Tibial artery (tissue), 4 donors: Measurements from ENCODE around the gene ITSN1.

Source experiments
- DNase-seq, 2 donors: peaks; one replicate each; pipeline ENCODE4 v3.0.0-alpha.2; 2019
- H3K27ac ChIP-seq, 2 donors: fragments of 200-600 bp; sonication (generic) in 1 of 2; 1 replicate in 1 of 2; 2 replicates in 1 of 2; pipeline ENCODE4 v1.5.1; 2018 to 2019; ENCODE audit warnings: mild to moderate bottlenecking in 1 of 2
- H3K27me3 ChIP-seq, 2 donors: fragments of 200-600 bp; sonication (generic) in 1 of 2; one replicate each; pipeline versions ENCODE4 v1.5.1 to v1.6.0; 2016 to 2019
- H3K36me3 ChIP-seq, 3 donors: fragments of 200-600 bp; sonication (generic) in 2 of 3; one replicate each; pipeline ENCODE4 v1.5.1; 2016 to 2019; ENCODE audit warnings: mild to moderate bottlenecking in 2 of 3
- H3K4me1 ChIP-seq, 4 donors: fragments of 200-600 bp; sonication (generic) in 2 of 4; 1 replicate in 3 of 4; 2 replicates in 1 of 4; pipeline ENCODE4 v1.5.1; 2016 to 2019
- H3K4me3 ChIP-seq, 2 donors: fragments of 200-600 bp; sonication (generic) in 1 of 2; 1 replicate in 1 of 2; 2 replicates in 1 of 2; pipeline ENCODE4 v1.5.1; 2018 to 2019; ENCODE audit warnings: mild to moderate bottlenecking in 2 of 2
- H3K9me3 ChIP-seq, 3 donors: fragments of 200-600 bp; sonication (generic) in 1 of 3; one replicate each; pipeline ENCODE4 v1.5.1; 2016 to 2019
- intact Hi-C: fragments of 100-400 bp; cut with DNase I; formaldehyde crosslinking; loops from one replicate; pipeline ENCODE4 v1.15.0; 2023; ENCODE audit warnings: low total_unique reads
- TF ChIP-seq, protein P1 (sequence below), 2 experiments: fragments of 200-600 bp in 1 of 2; fragments of 450-650 bp in 1 of 2; IDR thresholded peaks; one replicate each; pipeline ENCODE4 v1.5.1; 2017 to 2019; ENCODE audit warnings: antibody characterized with exemption in 2 of 2, mild to moderate bottlenecking in 1 of 2, moderate library complexity in 1 of 2

ITSN1 gene

DNA sequence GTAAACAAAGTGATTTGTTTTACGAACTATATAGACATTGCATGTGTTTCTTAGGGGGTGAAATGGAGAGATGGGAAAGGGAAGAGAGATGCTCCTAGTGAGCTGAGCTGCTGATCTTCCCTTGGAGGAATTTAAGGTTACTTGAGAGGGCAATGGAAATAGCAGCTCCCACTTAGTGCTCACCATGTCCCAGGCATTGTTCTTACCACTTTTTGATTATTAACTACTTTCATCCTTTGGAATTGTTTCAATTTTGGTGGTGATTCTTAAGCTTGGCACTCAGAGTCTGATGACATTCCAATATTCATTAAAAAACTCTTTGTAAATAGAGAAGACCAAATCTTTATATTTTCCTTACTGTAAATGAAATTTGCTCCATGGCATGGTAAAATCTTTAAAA, 124.9 kb downstream of the ITSN1 start:
- Histone ChIP-seq H3K4me3 (no peak overlapping the region), H3K36me3 (peaks cover 30 to 48% (median 34%) of the 10 kb centered on the region in 3 donors), H3K9me3 (no peaks in the 10 kb centered on the region), H3K27ac (no peak overlapping the region), H3K4me1 (peaks cover 0 to 15% (median 2%) of the 10 kb centered on the region in 4 donors), H3K27me3 (no peaks in the 10 kb centered on the region)
- TF ChIP-seq, protein P1, sequence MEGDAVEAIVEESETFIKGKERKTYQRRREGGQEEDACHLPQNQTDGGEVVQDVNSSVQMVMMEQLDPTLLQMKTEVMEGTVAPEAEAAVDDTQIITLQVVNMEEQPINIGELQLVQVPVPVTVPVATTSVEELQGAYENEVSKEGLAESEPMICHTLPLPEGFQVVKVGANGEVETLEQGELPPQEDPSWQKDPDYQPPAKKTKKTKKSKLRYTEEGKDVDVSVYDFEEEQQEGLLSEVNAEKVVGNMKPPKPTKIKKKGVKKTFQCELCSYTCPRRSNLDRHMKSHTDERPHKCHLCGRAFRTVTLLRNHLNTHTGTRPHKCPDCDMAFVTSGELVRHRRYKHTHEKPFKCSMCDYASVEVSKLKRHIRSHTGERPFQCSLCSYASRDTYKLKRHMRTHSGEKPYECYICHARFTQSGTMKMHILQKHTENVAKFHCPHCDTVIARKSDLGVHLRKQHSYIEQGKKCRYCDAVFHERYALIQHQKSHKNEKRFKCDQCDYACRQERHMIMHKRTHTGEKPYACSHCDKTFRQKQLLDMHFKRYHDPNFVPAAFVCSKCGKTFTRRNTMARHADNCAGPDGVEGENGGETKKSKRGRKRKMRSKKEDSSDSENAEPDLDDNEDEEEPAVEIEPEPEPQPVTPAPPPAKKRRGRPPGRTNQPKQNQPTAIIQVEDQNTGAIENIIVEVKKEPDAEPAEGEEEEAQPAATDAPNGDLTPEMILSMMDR (IDR thresholded peaks at IDR 0.05) = no peak
- DNase-seq = no peak
- intact Hi-C loops = no loop called here

DNA sequence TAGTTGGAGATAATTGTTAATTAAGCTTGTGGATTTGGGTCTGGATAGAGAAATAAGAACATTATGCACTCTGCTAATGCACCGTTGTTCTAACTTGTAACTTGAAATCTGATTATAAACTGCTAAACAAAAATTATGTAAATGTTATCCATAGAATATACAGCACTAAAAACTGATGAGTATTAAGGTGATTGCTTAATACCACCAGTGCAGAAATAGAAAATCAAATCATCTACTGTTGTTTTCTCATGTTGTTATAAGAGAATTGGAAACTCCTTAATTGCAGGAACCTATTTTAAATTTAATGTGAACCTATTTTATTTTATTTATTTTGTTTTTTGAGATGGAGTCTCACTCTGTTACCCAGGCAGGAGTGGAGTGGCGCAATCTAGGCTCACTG, 125.7 kb downstream of the ITSN1 start:
- no peaks in the 10 kb centered on the region for H3K9me3 ChIP-seq
- TF ChIP-seq, protein P1 (IDR thresholded peaks at IDR 0.05) = no peak
- no peak for DNase-seq
- H3K4me3 ChIP-seq = no peak overlapping the region
- no peak overlapping the region for H3K27ac ChIP-seq
- intact Hi-C loops = no loop called here
- peaks cover 0 to 8% (median 2%) of the 10 kb centered on the region in 4 donors for H3K4me1 ChIP-seq
- H3K36me3 ChIP-seq = peaks cover 37 to 55% (median 39%) of the 10 kb centered on the region in 3 donors
- no peaks in the 10 kb centered on the region for H3K27me3 ChIP-seq

DNA sequence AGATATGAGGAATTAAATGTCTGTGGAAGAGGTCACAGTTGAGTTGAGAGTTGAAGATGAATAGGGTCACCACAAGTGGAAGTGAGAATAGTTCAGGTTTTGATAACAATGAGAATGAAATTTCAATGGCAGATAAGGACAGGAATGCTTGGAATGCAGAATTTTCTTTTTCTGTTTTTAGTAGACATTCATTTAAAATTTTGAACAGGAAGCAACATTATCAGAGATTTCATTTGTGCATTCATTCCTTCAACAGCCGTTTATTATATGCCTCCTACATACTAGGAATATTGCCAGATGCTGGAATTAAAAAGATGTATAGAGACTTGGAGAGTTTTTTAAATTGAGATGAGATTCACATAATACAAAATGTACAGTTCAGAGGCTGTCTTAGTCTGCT, 126.8 kb downstream of the ITSN1 start:
- Histone ChIP-seq H3K27ac (no peak overlapping the region), H3K36me3 (peaks cover 39 to 55% (median 42%) of the 10 kb centered on the region in 3 donors)
- intact Hi-C loops = no loop called here

DNA sequence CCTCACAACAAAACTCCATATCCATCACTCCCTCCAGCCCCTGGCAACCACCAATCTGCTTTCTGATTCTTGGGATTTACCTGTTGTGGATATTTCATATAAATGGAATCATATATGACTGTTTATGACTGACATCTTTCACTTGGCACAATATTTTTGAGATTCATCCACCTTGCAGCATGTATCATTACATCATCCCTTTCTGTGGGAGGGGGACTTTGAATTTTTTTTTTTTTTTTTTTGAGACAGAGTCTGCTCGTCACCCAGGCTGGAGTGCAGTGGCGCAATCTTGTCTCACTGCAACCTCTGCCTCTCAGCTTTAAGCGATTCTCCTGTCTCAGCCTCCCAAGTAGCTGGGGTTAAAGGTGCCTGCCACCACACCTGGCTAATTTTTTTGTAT, 128.2 kb downstream of the ITSN1 start:
- H3K9me3 ChIP-seq = no peaks in the 10 kb centered on the region
- H3K27me3 ChIP-seq = no peaks in the 10 kb centered on the region
- TF ChIP-seq, protein P1 (IDR thresholded peaks at IDR 0.05) = no peak
- H3K36me3 ChIP-seq = peaks cover 47 to 70% (median 48%) of the 10 kb centered on the region in 3 donors
- H3K4me1 ChIP-seq = no peaks in the 10 kb centered on the region
- DNase-seq = no peak
- intact Hi-C loops = no loop called here
- H3K4me3 ChIP-seq = no peak overlapping the region
- H3K27ac ChIP-seq = no peak overlapping the region

More for the DNA sequence above, 126.8 kb downstream of the ITSN1 start:
- Histone ChIP-seq H3K27me3 (no peaks in the 10 kb centered on the region), H3K4me3 (no peak overlapping the region), H3K9me3 (no peaks in the 10 kb centered on the region), H3K4me1 (no peaks in the 10 kb centered on the region)
- DNase-seq = no peak
- TF ChIP-seq, protein P1 (IDR thresholded peaks at IDR 0.05) = no peak

DNA sequence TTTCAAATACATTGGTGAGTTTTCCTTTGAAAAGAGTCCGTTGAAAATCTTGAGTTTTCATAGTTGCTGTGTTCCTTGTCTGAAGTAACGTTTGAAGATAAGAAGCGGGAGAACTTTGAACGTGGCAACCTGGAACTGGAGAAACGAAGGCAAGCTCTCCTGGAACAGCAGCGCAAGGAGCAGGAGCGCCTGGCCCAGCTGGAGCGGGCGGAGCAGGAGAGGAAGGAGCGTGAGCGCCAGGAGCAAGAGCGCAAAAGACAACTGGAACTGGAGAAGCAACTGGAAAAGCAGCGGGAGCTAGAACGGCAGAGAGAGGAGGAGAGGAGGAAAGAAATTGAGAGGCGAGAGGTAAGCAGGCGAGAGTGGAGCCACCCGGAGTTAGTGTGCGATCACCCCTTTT, 129.7 kb downstream of the ITSN1 start:
- intact Hi-C loops = no loop called here
- TF ChIP-seq, protein P1 (IDR thresholded peaks at IDR 0.05) = no peak
- no peak overlapping the region for H3K4me3 ChIP-seq
- DNase-seq = no peak
- peaks cover 43 to 62% (median 44%) of the 10 kb centered on the region in 3 donors for H3K36me3 ChIP-seq
- no peak overlapping the region for H3K27ac ChIP-seq
- H3K4me1 ChIP-seq = no peaks in the 10 kb centered on the region
- no peaks in the 10 kb centered on the region for H3K27me3 ChIP-seq
- no peaks in the 10 kb centered on the region for H3K9me3 ChIP-seq

DNA sequence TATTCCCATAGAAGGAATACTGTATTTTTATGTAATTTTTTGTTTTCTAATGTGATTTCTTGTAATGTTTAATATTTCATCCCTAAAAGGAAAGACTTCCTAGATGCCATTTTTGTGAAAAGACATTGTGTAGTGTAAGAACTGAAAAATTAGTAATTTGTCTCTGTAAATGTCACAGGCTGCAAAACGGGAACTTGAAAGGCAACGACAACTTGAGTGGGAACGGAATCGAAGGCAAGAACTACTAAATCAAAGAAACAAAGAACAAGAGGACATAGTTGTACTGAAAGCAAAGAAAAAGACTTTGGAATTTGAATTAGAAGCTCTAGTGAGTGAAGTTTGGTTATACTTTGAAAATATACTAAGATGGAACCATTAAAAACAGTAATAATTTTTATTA, 132.2 kb downstream of the ITSN1 start:
- H3K4me1 ChIP-seq = no peaks in the 10 kb centered on the region
- H3K4me3 ChIP-seq = no peak overlapping the region
- H3K27ac ChIP-seq = no peak overlapping the region
- intact Hi-C loops = no loop called here
- TF ChIP-seq, protein P1 (IDR thresholded peaks at IDR 0.05) = no peak
- H3K36me3 ChIP-seq = peaks cover 44 to 52% (median 48%) of the 10 kb centered on the region in 3 donors
- DNase-seq = no peak
- no peaks in the 10 kb centered on the region for H3K9me3 ChIP-seq
- no peaks in the 10 kb centered on the region for H3K27me3 ChIP-seq
